Head of caudate nucleus (tissue), 42 donors: ENCODE measurements around the gene ITPA.

Experiments used
- DNase-seq, 42 donors: peaks; one replicate each; pipeline versions ENCODE4 v3.0.0 to v3.0.0-alpha.2; 2020 to 2021; ENCODE audit warnings: mixed read lengths in 7 of 42
- intact Hi-C: fragments of 100-400 bp; cut with DNase I; formaldehyde crosslinking; loops from one replicate; pipeline ENCODE4 v1.15.0; 2022

Gene ITPA

DNA sequence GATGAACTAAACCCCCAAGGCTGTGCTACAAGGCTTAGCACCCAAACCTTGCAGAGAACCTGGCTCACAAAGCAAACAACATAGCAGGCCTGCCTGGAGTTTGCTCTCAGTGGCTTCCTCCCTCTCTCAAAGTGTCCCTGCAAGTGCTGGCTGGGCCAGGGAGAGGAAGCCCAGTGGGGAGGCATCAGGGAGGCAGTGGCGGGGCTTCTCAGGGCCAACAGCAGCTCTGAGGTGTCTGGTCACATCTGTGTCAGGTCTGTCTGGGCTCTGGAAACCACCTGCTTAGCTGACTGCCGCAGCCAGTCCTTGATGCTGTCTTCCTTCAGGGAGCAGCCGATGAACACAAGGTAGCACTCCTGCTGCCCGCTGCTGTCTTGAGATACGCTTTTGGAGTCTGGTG, 46.4 kb downstream of the ITPA start:
- DNase-seq: no peak
- intact Hi-C loops: no loop called here

DNA sequence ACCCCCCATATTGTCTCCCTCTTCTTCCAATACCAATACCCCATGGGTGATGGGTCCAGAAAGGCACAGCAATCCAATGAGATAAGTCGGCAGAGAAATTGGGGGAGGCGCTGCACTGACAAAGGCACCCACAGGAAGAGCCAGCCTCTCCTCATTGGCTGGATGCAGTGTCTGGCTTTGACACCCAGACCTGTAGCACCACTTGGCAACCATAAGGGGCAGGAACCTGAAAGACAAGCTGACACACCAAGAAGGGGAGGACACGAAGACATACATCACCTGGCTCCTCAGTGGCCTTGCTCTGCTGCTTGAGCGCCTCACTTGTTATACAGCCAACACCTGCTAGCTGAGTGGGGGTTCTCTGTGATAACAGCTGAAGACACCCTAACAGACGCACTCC, 49.1 kb downstream of the ITPA start:
- intact Hi-C loops: no loop called here
- no peak for DNase-seq

DNA sequence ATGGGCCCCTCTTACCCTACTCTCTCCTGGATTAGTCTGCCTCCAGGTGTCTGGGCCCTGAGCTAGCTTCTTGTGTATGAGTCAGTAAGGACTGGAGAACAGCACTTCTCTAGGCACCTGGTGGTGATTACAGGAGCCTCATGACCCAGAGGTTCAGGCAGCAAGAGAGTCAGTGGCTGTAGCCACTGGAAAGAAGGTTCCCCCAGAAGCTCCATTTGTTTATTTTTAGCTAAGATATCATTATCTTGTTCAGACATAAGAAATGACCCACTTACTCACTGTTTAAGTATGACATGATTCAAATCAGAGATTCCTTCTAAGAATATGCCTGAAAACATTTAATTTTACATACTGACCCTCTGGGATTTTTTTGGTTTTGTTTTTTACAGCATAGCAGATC, 53.3 kb downstream of the ITPA start:
- intact Hi-C loops: no loop called here
- DNase-seq: no peak

DNA sequence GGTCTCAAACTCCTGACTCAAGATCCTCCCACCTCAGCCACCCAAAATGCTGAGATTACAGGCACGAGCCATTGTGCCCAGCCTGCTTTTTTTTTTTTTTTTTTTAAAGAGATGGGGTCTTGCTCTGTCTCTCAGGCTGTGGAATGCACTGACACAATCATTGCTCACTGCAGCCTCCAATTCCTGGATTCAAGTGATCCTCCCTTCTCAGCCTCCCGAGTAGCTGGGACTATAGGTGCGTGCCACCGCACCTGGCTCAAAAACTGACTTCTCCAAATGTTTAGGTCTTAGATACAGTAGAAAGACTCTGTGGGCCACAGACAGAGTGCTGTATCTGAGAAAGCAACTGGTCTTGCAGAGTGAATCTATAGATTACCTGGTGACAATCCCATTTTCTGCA, 60.8 kb downstream of the ITPA start:
- no peak for DNase-seq

DNA sequence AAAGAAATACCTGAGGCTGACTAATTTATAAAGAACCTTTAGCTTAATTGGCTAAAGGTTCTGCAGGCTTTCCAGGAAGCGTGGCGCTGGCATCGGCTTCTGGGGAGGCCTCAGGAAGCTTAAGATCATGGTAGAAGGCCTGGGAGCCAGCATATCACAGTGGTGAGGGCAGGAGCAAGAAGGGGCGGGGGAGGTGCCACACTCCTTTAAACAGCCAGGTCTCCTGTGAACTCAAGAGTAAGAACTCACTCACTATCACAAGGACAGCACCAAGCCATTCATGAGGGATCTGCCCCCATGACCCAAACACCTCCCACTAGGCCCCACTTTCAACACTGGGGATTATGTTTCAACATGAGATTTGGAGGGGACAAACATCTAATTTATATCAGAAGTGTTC, 64.1 kb downstream of the ITPA start:
- intact Hi-C loops: no loop called here
- DNase-seq: no peak

More for the DNA sequence above, 60.8 kb downstream of the ITPA start:
- intact Hi-C loops: no loop called here
